HG03095 (cell line): ENCODE data around the gene MCUR1.
"Not testable (repeated sequence)": the region's sequence is repeated elsewhere in the genome, so short reads cannot be mapped to it uniquely, and the experiment has no call there.

Experiments used
- ATAC-seq: cut with Tn5 transposase; IDR thresholded peaks from one replicate; pipeline ENCODE4 v1.9.1; 2021; ENCODE audit warnings: moderate library complexity; ENCODE audit not compliant: unreplicated experiment

The MCUR1 gene

DNA sequence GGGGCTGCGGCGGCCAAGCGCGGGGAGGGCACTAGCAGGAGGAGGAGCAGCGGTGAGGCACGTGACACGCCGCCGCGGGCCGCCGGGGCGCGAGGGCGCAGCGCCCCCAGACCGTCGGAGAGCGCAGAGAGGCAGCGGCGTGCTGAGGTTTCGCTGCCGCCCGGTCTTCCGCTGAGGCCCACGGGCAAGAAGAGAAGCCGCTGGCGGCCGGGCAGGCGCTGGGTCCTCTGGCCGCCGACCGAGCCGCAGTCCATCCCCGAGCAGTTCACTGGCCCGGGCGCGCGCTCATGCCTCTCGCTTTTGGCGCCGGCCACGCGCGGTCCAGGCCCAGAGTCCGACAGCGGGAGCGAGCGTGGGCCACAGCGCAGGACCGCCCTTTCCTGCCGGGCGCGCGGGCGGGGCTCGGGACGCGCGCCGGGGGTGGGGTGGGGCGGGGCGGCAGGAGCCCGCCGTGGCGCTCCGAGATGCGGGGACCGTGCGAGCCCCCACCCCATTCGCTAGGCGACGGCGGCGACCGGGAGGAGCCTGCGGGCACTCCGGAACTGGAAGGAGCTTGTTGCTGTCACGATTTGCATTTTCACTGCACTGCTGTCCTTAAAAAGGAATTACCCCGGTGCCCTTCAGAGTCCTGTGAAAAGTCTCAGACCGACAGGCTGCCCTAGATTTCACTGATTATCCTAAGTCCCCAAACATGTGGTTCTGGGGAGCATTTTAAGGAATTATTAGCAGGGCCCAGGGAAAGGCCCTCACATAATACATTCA lies at the start of gene MCUR1:
Gene MCUR1, minus strand, starts transcription at position 382 of the 762 bp plus-strand sequence. Its CDS starts 128 bp downstream, at position 254.
- peak; percentile 72 for ATAC-seq

GRCh38 chr6:13863699-13864155 lies 49.4 kb upstream of the MCUR1 start:
- no peak for ATAC-seq

GRCh38 chr6:13860556-13861185 lies 46.3 kb upstream of the MCUR1 start:
- ATAC-seq: not testable (repeated sequence)

DNA sequence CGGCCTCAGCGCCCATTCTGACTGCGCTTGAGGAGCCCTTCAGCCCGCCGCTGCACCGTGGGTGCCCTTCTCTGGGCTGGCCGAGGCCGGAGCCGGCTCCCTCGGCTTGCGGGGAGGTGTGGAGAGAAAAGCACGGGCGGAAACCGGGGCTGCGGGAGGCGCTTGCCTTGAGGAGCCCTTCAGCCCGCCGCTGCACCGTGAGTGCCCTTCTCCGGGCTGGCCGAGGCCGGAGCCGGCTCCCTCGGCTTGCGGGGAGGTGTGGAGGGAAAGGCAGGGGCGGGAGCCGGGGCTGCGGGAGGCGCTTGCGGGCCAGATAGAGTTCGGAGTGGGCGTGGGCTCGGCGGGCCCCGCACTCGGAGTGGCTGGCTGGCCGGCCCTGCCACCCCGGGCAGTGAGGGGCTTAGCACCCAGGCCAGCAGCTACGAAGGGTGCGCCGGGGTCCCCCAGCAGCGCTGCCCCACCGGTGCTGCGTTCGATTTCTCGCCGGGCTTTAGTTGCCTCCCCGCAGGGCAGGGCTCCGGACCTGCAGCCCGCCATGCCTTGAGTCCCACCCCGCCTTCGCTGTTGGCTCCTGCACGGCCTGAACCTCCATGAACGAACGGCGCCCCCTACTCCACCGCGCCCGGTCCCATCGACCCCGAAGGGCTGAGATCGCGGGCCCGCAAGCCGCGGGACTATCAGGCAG lies 45.7 kb upstream of the MCUR1 start:
- ATAC-seq: no peak

DNA sequence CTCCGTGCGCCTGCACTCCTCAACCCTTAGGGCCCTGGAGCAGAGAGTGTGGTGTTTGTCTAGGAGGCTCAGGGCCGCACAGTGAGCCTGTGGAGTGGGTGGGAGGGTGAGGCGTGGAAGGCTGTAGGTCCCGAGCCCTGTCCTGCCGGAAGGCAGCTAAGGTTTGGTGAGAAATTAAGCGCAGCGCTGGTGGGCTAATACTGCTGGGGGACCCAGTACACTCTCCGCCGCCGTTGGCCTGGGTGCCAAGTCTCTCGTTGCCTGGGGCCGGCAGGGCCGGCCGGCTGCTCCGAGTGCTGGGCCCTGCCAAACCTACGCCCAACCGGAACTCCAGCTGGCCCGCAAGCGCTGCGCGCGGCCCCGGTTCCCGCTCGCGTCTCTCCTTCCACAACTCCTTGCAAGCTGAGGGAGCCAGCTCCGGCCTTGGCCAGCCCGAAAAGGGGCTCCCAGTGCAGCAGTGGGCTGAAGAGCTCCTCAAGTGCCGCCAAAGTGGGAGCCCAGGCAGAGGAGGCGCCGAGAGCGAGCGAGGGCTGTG lies 40.4 kb upstream of the MCUR1 start:
- no peak for ATAC-seq

- no peak for ATAC-seq
Measured at GRCh38 chr6:13853871-13854270, 39.5 kb upstream of the MCUR1 start.

- ATAC-seq: no peak
Measured at GRCh38 chr6:13851803-13852202, 37.4 kb upstream of the MCUR1 start.

DNA sequence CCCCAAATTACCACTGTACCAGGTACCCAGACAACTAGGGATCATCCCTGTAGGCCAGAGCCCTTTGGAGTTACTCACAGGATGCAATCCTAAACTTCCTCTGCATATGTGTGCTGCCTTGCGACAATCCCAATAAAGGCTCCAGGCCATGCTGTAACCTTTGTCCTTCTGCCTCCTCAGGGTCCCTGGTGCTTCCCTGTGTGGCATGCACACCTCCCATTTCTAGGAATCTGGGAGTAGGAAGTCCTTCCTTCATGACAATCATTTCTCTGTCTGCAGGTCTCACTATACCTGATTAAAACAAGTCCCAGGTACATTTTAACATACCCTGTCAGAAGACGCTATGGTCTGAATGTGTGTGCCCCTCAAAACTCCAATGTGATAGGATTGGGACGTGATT lies 37.0 kb upstream of the MCUR1 start:
- no peak for ATAC-seq

DNA sequence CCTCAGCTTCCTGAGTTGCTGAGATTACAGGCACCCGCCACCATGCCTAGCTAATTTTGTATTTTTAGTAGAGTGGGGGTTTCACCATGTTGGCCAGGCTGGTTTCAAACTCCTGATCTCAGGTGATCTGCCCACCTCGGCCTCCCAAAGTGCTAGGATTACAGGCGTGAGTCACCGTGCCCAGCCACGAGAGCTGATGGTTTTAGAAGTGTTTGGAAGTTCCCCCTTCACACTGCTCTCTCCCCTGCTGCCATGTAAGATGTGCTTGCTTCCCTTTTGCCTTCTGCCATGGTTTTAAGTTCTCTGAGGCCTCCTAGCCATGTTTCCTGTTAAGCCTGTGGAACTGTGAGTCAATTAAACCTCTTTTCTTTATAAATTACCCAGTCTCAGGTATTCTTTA lies 36.3 kb upstream of the MCUR1 start:
- not testable (repeated sequence) for ATAC-seq

DNA sequence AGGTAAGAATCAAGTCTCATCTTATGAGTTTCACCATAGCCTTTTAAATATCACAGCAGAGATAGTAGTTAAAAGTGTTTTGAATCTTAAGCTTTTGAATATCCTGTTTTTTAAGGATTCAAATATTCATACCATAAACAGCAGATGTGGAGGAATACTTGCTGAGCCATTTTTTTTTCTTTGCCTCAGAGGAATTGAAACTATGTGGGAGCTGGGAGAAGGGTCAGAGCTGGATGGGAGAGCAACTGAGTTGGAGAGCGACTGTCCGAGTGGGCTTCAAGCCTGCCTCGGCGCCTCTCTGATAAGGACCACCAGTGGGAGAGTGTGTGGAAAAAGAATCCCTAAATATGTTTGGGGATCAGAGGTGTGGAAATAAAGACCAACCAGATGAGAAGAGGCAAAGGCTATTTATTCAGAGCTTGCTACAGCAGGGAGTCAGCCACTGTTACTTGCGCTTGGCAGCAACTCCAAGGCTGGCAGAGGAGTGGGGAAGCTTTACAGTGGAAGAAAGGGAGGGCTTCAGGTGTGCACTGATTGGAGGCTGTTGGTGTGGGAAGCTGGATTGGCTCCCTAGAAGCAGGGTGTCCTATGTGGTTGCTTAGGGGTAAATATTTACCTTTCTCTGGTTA lies 34.3 kb upstream of the MCUR1 start:
- ATAC-seq: no peak

DNA sequence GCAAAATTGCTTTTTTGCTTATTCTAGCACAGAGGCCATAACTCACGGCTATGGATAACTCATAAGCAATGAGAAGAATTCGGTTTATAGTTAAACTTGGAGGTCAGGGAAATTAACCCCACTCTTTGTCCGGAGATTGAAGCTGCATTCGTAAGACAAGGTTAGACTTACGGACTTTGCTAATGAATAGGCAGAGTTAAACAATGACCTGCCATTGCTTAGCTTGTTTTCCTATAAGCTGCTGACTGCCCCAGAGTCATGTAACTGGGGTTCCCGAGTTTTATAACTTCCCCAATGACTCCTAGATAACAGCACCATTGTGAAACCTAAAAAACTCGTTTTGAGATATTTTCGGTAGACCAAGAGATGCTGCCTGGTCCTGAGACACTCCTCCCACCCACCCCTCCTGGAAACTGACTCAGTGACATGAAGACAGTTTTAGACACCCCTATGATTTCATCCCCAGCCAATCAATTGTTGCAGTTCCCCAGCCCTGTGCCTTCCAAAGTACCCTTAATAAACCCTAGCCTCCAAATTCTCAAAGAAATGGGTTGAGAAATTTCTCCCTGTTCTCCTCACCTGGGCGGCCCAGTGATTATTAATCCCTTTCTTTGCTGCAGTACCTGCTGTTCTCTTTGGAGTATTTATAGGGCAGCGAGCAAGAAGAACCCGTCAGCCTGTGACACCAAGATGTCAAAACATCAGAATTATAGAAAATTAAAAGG lies 33.1 kb upstream of the MCUR1 start:
- ATAC-seq: no peak

DNA sequence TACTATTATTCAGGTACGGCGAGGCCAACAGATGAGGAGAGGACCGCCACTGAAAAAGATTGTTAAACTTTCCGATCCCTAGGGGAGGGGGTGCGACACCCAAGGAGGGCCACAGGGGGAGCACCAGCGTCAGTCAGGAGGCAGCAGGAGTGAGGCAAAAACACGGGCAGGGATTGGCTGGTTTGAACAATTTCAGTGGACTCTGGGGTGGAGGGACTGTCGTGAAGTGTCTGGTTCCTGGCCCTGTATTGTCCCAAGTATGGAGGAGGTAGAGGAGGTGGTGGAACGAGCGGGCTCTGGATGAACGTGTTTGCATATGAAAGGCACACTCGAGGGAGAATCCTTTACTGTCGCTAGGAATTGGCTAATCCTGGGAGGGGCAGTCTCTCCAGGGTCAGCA lies 32.5 kb upstream of the MCUR1 start:
- no peak for ATAC-seq

DNA sequence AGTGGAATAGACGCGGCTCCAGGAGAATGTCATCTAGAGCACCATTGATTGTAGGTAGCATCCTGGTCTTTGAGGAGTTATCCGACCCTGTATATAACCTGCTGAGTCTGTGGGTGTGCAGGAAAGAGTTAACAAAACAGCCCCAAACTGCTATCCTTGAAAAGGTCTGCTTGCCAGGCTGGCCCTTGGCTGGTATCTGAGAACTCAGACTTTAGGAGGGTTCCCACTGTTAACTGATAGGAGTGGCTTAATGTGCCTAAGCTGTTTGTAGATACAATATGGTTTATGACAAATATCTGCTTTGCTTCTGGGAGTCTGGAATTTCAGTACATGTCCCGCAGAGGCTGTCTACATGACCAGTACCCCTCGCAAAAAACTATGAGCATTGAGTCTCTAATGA lies 27.6 kb upstream of the MCUR1 start:
- ATAC-seq: no peak

GRCh38 chr6:13838616-13839015 lies 24.3 kb upstream of the MCUR1 start:
- no peak for ATAC-seq

DNA sequence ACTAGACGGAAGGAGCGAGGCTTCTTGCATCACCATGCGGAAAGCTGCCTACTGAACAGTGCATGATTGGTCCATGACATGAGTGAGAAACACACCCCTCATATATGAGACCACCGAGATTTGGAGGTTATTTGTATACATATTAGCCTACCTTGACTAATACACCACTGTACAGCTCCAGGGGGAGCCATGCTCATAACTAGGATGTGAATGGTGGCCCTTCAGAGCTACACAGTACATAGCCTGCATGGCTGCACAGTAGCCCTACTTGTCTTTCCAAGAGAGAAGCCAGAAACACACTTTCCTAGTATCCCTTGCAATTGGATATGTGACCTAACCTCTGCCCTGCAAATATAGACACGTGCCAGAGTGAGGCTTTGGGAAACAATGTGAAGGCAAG lies 21.8 kb upstream of the MCUR1 start:
- ATAC-seq: no peak

GRCh38 chr6:13834790-13835189 lies 20.4 kb upstream of the MCUR1 start:
- no peak for ATAC-seq

GRCh38 chr6:13834018-13834417 lies 19.7 kb upstream of the MCUR1 start:
- ATAC-seq: not testable (repeated sequence)

DNA sequence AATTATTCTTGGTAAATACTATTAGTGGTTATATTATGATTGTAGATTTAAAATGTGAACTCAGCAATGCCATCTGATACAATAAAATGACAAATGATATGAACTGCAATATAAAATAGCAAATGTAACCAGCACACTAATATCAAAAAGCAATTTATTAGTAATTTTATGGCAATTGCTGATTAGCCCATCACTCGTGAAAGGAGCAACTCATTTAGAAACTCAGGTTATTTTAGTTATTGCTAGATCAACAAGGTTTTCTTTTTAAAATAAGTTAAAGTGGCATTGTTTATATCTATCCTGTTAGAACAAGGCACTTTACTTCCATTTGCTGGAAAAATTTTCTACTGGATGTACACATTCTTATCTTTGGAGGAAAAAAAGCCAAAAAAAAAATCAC lies 18.4 kb upstream of the MCUR1 start:
- ATAC-seq: no peak

DNA sequence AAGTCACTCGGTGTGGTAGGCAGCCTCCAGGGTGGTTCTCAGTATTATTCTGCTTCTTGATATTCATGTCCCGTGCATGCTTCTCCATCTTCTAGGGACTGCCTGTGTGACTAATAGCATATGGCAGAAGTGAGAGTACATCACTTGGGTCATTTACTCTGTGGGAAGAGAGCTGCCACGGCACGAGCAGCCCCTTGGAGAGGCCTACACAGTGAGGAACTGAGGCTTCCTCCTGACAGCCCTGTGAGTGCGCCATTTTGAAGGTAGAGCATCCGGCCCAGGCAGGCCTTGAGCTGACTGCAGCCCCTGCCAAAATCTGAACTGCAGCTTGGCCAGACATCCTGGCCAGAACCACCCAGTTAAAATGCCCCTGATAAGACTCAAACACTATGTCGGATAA lies 17.3 kb upstream of the MCUR1 start:
- ATAC-seq: no peak

DNA sequence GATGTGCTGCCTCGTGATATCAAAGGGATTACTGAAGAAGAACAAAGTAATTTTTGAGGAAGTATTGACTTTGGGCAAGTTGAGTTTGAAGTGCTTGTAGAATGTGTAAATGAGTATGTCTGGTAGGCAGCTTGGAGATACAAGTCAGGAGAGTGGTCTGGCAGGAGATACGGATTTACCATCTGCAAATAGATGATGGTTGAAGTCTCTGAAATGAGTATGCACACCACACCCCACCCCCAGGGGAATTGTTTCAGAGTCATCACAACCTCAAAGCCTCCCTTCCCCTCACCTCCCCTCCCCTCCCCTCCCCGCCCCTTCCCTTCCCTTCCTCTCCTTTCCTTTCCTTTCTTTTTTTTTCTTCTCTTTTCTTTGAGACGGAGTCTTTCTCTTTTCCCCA lies 16.4 kb upstream of the MCUR1 start:
- no peak for ATAC-seq

GRCh38 chr6:13829419-13829818 lies 15.1 kb upstream of the MCUR1 start:
- not testable (repeated sequence) for ATAC-seq
